ENCODE measurements around the gene ANKRD40.

The ANKRD40 gene

DNA sequence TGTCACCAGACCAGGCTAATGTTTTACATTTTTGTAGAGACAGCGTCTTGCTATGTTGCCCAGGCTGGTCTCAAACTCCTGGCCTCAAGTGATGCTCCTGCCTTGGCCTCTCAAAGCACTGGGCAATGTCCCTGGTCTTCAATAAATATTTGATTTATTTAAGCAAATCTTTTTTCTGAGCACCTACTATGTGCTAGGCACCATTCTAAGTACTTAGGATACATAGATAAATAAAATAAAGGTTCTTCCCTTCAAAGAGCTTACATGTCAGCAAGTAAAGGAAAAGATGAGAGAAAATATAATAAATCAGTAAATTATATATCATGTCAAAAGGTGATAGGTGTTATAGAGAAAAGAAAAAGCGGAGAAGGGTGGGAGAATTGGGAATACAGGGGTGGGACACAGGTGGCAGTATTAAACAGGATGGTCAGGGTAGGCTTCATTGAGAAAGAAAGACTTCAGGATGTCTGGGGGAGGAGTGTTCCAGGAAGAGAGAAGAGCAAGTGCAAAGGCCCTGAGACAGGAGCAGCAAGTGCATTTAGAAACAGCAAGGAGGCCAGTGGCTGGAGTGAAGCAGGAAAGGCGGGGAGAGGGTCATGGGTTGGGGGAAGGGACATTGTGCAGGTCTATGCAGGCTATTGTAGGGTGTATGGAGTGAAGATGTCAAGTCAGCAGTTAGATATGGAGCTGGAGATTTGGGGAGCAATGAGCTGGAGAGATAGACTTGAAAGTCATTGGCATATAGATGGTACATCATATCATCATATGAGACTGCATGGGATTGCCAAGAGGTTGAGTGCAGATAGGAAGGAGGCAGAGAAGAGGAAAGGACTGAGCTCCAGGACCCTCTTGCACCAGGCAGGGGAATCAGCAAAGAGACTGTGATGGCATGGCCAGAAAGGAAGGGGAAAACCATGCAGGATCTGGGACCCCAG is 61.7 kb downstream of the ANKRD40 start:
- no peak for DNase-seq (ENCODE audit: extremely low spot score)
- ChIA-PET CTCF (interaction anchor here (1.2 kb wide), 2 partner anchors 20 to 161 kb away, joined by 3 to 4 read pairs; no protein-coding TSS in a partner anchor), POLR2A (interaction anchor here (0.7 kb wide), 1 partner anchor 173 kb away, joined by 5 read pairs; no protein-coding TSS in a partner anchor)
- TF ChIP-seq, protein P1, sequence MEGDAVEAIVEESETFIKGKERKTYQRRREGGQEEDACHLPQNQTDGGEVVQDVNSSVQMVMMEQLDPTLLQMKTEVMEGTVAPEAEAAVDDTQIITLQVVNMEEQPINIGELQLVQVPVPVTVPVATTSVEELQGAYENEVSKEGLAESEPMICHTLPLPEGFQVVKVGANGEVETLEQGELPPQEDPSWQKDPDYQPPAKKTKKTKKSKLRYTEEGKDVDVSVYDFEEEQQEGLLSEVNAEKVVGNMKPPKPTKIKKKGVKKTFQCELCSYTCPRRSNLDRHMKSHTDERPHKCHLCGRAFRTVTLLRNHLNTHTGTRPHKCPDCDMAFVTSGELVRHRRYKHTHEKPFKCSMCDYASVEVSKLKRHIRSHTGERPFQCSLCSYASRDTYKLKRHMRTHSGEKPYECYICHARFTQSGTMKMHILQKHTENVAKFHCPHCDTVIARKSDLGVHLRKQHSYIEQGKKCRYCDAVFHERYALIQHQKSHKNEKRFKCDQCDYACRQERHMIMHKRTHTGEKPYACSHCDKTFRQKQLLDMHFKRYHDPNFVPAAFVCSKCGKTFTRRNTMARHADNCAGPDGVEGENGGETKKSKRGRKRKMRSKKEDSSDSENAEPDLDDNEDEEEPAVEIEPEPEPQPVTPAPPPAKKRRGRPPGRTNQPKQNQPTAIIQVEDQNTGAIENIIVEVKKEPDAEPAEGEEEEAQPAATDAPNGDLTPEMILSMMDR (IDR thresholded peaks at IDR 0.05; ENCODE audit: control extremely low read depth, extremely low read depth, low read depth, missing control alignments), result no peak
